GM04503 (cell line): Measurements from ENCODE around the gene SPEM2.
"Not testable (repeated sequence)": the region's sequence is repeated elsewhere in the genome, so short reads cannot be mapped to it uniquely, and the experiment has no call there.

Experiments
- DNase-seq: peaks from one replicate; pipeline ENCODE4 v3.0.0-alpha.2; 2012; ENCODE audit warnings: low read depth

The SPEM2 gene

GRCh38 chr17:7471729-7472128 is 46.3 kb downstream of the SPEM2 start:
- no peak for DNase-seq

GRCh38 chr17:7474767-7475166 is 49.4 kb downstream of the SPEM2 start:
- not testable (repeated sequence) for DNase-seq

- no peak for DNase-seq
These were observed 50.5 kb downstream of the SPEM2 start for GRCh38 chr17:7475764-7476422.

- no peak for DNase-seq
These were observed 51.1 kb downstream of the SPEM2 start for GRCh38 chr17:7476494-7476893.

- DNase-seq = no peak
These were observed 51.5 kb downstream of the SPEM2 start for GRCh38 chr17:7476951-7477350.
